Neural crest cell (in vitro differentiated cells): ENCODE data around the gene SLC25A39. TPM values are rescaled to one million over a fixed set of nuclear protein-coding genes. Genes with fewer than 3 reads are reported as not detected.

ENCODE experiments used
- DNase-seq: peaks from one replicate; pipeline ENCODE4 v3.0.0; 2021; ENCODE audit warnings: low read depth, mixed read lengths, low spot score
- H3K27ac Mint-ChIP-seq: one replicate; pipeline ENCODE4 v1.8.0; 2021; ENCODE audit warnings: mild to moderate bottlenecking, mixed read lengths; ENCODE audit not compliant: unreplicated experiment
- H3K27me3 Mint-ChIP-seq: 2 replicates; pipeline ENCODE4 v1.8.0; 2021; ENCODE audit warnings: low read depth, mild to moderate bottlenecking, mixed read lengths
- H3K36me3 Mint-ChIP-seq: 2 replicates; pipeline ENCODE4 v1.8.0; 2021; ENCODE audit warnings: low read depth, mild to moderate bottlenecking, mixed read lengths
- H3K4me1 Mint-ChIP-seq: 2 replicates; pipeline ENCODE4 v1.8.0; 2021; ENCODE audit warnings: mixed read lengths
- H3K4me3 Mint-ChIP-seq: one replicate; pipeline ENCODE4 v1.8.0; 2021; ENCODE audit warnings: mild to moderate bottlenecking, mixed read lengths
- H3K9me3 Mint-ChIP-seq: 2 replicates; pipeline ENCODE4 v1.8.0; 2021; ENCODE audit warnings: mixed read lengths
- CTCF ChIP-seq: fragments of 200-600 bp; sonication (generic); conservative IDR thresholded peaks from 2 replicates; pipeline ENCODE4 v1.5.0; 2021; ENCODE audit warnings: antibody characterized with exemption, mild to moderate bottlenecking
- total RNA-seq: library from RNA; stranded (reverse); gene quantifications from 2 replicates; pipeline ENCODE4 v1.2.1, GENCODE V29; 2021

SLC25A39 gene
- total RNA-seq, 1 donor from 2014 or later: 114 TPM

DNA sequence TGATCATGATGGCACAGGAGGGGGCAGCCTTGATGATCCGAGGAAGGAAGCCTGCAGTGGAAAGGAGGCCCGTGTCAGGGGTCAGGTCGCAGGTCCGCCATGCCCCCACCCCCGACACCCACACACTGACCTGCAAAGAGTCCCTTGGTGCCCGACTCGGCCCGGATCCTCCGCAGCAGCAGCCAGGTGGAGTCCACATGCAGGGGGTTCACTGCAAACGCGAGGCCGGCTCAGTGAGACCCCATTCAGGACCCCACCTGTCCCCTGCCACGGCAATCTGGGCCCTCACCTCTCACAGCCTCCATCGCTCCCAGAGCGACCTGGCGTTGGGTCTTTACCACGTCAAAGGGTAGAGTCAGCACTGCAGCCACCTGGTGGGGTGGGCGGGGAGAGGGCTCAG lies 4.6 kb downstream of the SLC25A39 start:
- Mint-ChIP-seq H3K4me1 (peaks cover 17% of the 10 kb centered on the region), H3K9me3 (no peaks in the 10 kb centered on the region), H3K4me3 (no peak overlapping the region), H3K27ac (no peak overlapping the region), H3K36me3 (peaks cover 4% of the 10 kb centered on the region), H3K27me3 (peaks cover 44% of the 10 kb centered on the region)
- no peak for DNase-seq
- no peak for TF ChIP-seq CTCF

- Mint-ChIP-seq H3K36me3 (peaks cover 4% of the 10 kb centered on the region), H3K9me3 (no peaks in the 10 kb centered on the region), H3K27ac (no peak overlapping the region), H3K4me3 (no peak overlapping the region), H3K27me3 (peaks cover 59% of the 10 kb centered on the region), H3K4me1 (peaks cover 13% of the 10 kb centered on the region)
- no peak for TF ChIP-seq CTCF
- no peak for DNase-seq
These were observed 6.3 kb downstream of the SLC25A39 start for GRCh38 chr17:44318077-44318892.

DNA sequence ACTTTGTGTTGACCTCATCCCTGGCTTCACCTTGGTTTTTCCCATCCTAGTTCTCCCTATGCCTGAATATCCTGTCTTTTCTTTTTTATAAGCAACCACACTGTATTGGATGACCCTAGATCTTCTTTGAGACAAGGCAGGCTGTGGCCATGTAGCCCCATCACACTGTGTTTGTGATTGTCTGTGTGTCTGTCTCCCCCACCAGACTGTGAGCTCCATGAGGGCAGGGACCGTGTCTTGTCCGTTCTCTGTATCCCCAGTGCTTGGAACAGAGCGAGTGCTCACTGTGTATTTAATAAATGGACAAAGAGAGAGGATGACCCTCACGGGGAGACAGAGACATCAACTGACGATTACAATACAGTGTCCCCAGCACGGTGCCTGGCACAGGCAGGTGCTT lies 7.1 kb downstream of the SLC25A39 start:
- TF ChIP-seq CTCF: no peak
- peaks cover 13% of the 10 kb centered on the region for H3K4me1 Mint-ChIP-seq
- H3K27me3 Mint-ChIP-seq: peaks cover 66% of the 10 kb centered on the region
- DNase-seq: no peak
- H3K36me3 Mint-ChIP-seq: peaks cover 4% of the 10 kb centered on the region
- H3K4me3 Mint-ChIP-seq: peak overlapping the region; percentile 54
- H3K9me3 Mint-ChIP-seq: no peaks in the 10 kb centered on the region
- no peak overlapping the region for H3K27ac Mint-ChIP-seq

DNA sequence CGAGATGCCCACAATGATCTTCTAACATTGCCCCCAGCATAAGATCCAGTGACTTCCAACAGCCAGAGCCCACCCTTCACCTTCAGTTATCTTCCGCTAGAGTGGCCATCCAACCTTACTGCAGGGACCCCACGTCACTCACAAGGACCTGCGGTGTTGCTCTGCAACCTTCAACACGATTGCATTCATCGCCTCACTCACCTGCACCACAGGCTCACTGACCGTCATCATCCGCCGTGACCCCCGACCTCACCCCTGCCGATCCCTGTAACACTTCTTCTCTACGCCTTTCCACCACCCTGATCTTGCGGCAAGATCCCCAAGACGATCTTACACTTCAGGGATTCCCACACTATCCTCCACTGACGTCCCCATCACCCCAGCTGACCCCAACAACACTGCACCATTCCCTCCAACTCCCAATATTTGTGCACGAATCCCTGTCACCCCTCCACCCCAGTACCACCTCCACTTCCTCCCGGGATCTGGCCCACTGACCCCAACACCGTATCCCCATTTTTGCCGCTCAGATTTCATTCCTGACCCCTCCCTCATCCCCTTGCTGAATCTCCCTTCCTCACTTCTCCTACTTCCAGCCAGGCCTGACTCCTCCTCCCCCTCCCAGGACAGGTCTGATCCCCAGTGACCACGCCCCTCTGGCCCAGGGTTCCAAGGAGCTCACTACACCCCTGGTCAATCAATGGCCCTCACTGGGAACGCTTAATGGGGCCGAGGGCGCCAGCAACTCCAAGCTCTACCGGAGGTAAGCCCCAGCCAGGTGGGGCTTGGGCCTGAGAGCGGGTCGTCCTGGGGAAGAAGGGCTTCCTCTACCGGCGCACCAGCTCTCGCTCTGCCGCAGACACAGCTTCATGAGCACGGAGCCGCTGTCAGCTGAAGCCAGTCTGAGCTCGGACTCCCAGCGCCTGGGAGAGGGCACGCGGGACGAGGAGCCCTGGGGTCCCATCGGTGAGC lies 8.6 kb downstream of the SLC25A39 start:
- TF ChIP-seq CTCF: no peak
- H3K9me3 Mint-ChIP-seq: no peaks in the 10 kb centered on the region
- peaks cover 13% of the 10 kb centered on the region for H3K4me1 Mint-ChIP-seq
- peaks cover 78% of the 10 kb centered on the region for H3K27me3 Mint-ChIP-seq
- H3K36me3 Mint-ChIP-seq: peaks cover 4% of the 10 kb centered on the region
- DNase-seq: no peak
- peak overlapping the region; percentile 53 for H3K4me3 Mint-ChIP-seq
- no peak overlapping the region for H3K27ac Mint-ChIP-seq

GRCh38 chr17:44314869-44315661 lies 9.6 kb downstream of the SLC25A39 start:
- Mint-ChIP-seq H3K4me1 (peaks cover 16% of the 10 kb centered on the region), H3K27ac (no peak overlapping the region), H3K9me3 (no peaks in the 10 kb centered on the region), H3K36me3 (peaks cover 4% of the 10 kb centered on the region), H3K4me3 (no peak overlapping the region), H3K27me3 (peaks cover 86% of the 10 kb centered on the region)
- DNase-seq: no peak
- no peak for TF ChIP-seq CTCF
